ENCODE measurements around the gene TYSND1.
"Not testable (repeated sequence)": the region's sequence is repeated elsewhere in the genome, so short reads cannot be mapped to it uniquely, and the experiment has no call there.

- not testable (repeated sequence) for TF ChIP-seq ZNF274 (IDR thresholded peaks at IDR 0.05; ENCODE audit: low read depth, low read length); YY1 (IDR thresholded peaks at IDR 0.05; ENCODE audit: insufficient read depth, insufficient read length); SUZ12 (IDR thresholded peaks at IDR 0.05; ENCODE audit: extremely low read depth, insufficient read depth, insufficient read length)
These were observed 45.4 kb downstream of the TYSND1 start for GRCh38 chr10:70101068-70101562.
